ENCODE results near the gene RHEBL1.

GRCh38 chr12:49070971-49071370 lies 1.2 kb upstream of the RHEBL1 start:
- TF ChIP-seq CTCF (IDR thresholded peaks at IDR 0.05), result no peak
- no peak for TF ChIP-seq POLR2A (IDR thresholded peaks at IDR 0.05)

Data from testis (tissue), 2 donors.